HEK293 (cell line): ENCODE results near the gene TMEM167A.

Source experiments
- BCL11A ChIP-seq: fragments of 450-650 bp; formaldehyde crosslinking; IDR thresholded peaks from 2 replicates; pipeline ENCODE4 v1.5.1; 2016; ENCODE audit warnings: low read depth, missing biosample characterization, missing genetic modification characterization
- CTCF ChIP-seq: fragments of 450-650 bp; formaldehyde crosslinking; IDR thresholded peaks from 2 replicates; pipeline ENCODE4 v1.5.1; 2016; ENCODE audit warnings: missing biosample characterization, missing genetic modification characterization
- GLI4 ChIP-seq: fragments of 450-650 bp; formaldehyde crosslinking; IDR thresholded peaks from 2 replicates; pipeline ENCODE4 v1.5.1; 2016; ENCODE audit warnings: missing biosample characterization, missing genetic modification characterization
- GLIS1 ChIP-seq: fragments of 450-650 bp; formaldehyde crosslinking; IDR thresholded peaks from 2 replicates; pipeline ENCODE4 v1.5.1; 2016; ENCODE audit warnings: missing biosample characterization, missing genetic modification characterization
- KLF1 ChIP-seq: fragments of 450-650 bp; formaldehyde crosslinking; IDR thresholded peaks from 2 replicates; pipeline ENCODE4 v1.5.1; 2016; ENCODE audit warnings: missing biosample characterization, missing genetic modification characterization
- KLF17 ChIP-seq: fragments of 450-650 bp; formaldehyde crosslinking; IDR thresholded peaks from 2 replicates; pipeline ENCODE4 v1.5.1; 2016; ENCODE audit warnings: missing biosample characterization, missing genetic modification characterization
- KLF8 ChIP-seq: fragments of 450-650 bp; formaldehyde crosslinking; IDR thresholded peaks from 2 replicates; pipeline ENCODE4 v1.5.1; 2016; ENCODE audit warnings: missing biosample characterization, missing genetic modification characterization
- KLF9 ChIP-seq: fragments of 450-650 bp; formaldehyde crosslinking; IDR thresholded peaks from 2 replicates; pipeline ENCODE4 v1.5.1; 2016; ENCODE audit warnings: missing biosample characterization, missing genetic modification characterization, low read depth
- PBX3 ChIP-seq: sonication (generic); formaldehyde crosslinking; IDR thresholded peaks from 2 replicates; pipeline ENCODE4 v1.8.1; 2022; ENCODE audit warnings: mild to moderate bottlenecking, moderate library complexity, missing genetic modification reagents
- PRDM1 ChIP-seq: fragments of 450-650 bp; formaldehyde crosslinking; IDR thresholded peaks from 2 replicates; pipeline ENCODE4; 2016; ENCODE audit warnings: missing biosample characterization, missing genetic modification characterization
- RBAK ChIP-seq: fragments of 450-650 bp; formaldehyde crosslinking; IDR thresholded peaks from 2 replicates; pipeline ENCODE4 v1.5.1; 2016; ENCODE audit warnings: missing biosample characterization, missing genetic modification characterization
- SALL2 ChIP-seq: fragments of 450-650 bp; formaldehyde crosslinking; IDR thresholded peaks from 2 replicates; pipeline ENCODE4 v1.5.0; 2017; ENCODE audit warnings: missing biosample characterization, mild to moderate bottlenecking, missing genetic modification characterization, borderline replicate concordance
- SP7 ChIP-seq: fragments of 450-650 bp; formaldehyde crosslinking; IDR thresholded peaks from 2 replicates; pipeline ENCODE4 v1.5.1; 2016; ENCODE audit warnings: missing biosample characterization, missing genetic modification characterization
- WT1 ChIP-seq: fragments of 450-650 bp; formaldehyde crosslinking; IDR thresholded peaks from 2 replicates; pipeline ENCODE4 v1.5.1; 2016; ENCODE audit warnings: missing biosample characterization, missing genetic modification characterization
- ZBTB1 ChIP-seq: fragments of 450-650 bp; formaldehyde crosslinking; IDR thresholded peaks from 2 replicates; pipeline ENCODE4 v1.5.1; 2016; ENCODE audit warnings: missing biosample characterization, missing genetic modification characterization
- ZBTB26 ChIP-seq: fragments of 450-650 bp; formaldehyde crosslinking; optimal IDR thresholded peaks from 2 replicates; pipeline ENCODE3; 2016; ENCODE audit warnings: missing biosample characterization, mild to moderate bottlenecking, missing genetic modification characterization
- ZBTB8A ChIP-seq: fragments of 450-650 bp; formaldehyde crosslinking; IDR thresholded peaks from 2 replicates; pipeline ENCODE4 v1.5.1; 2016; ENCODE audit warnings: missing biosample characterization, missing genetic modification characterization
- ZNF112 ChIP-seq: fragments of 450-650 bp; formaldehyde crosslinking; IDR thresholded peaks from 2 replicates; pipeline ENCODE4 v1.5.0; 2017; ENCODE audit warnings: missing biosample characterization, missing genetic modification characterization
- ZNF169 ChIP-seq: fragments of 450-650 bp; formaldehyde crosslinking; IDR thresholded peaks from 2 replicates; pipeline ENCODE4 v1.5.1; 2016; ENCODE audit warnings: missing biosample characterization, missing genetic modification characterization
- ZNF174 ChIP-seq: fragments of 450-650 bp; formaldehyde crosslinking; IDR thresholded peaks from 2 replicates; pipeline ENCODE4 v1.5.0; 2017; ENCODE audit warnings: missing biosample characterization, mild to moderate bottlenecking, missing genetic modification characterization
- ZNF248 ChIP-seq: fragments of 450-650 bp; formaldehyde crosslinking; IDR thresholded peaks from 2 replicates; pipeline ENCODE4 v1.5.1; 2017; ENCODE audit warnings: missing biosample characterization, missing genetic modification characterization
- ZNF26 ChIP-seq: fragments of 450-650 bp; formaldehyde crosslinking; IDR thresholded peaks from 2 replicates; pipeline ENCODE4 v1.5.1; 2016; ENCODE audit warnings: missing biosample characterization, missing genetic modification characterization
- ZNF274 ChIP-seq, 2 experiments: fragments of 200-500 bp in 1 of 2; fragments of 450-650 bp in 1 of 2; sonication (Bioruptor generic) in 1 of 2; formaldehyde crosslinking in 1 of 2; IDR thresholded peaks; 2 replicates each; pipeline versions ENCODE4 v1.5.1 to v1.6.1; 2014 to 2016; ENCODE audit warnings: borderline replicate concordance in 1 of 2, inconsistent platforms in 1 of 2, low read length in 1 of 2, missing biosample characterization in 1 of 2, missing genetic modification characterization in 1 of 2
- ZNF280D ChIP-seq: fragments of 450-650 bp; formaldehyde crosslinking; IDR thresholded peaks from 2 replicates; pipeline ENCODE4 v1.5.1; 2016; ENCODE audit warnings: missing biosample characterization, missing genetic modification characterization
- ZNF311 ChIP-seq: fragments of 450-650 bp; formaldehyde crosslinking; IDR thresholded peaks from 2 replicates; pipeline ENCODE4 v1.5.1; 2017; ENCODE audit warnings: missing biosample characterization, missing genetic modification characterization, borderline replicate concordance
- ZNF354C ChIP-seq: fragments of 450-650 bp; formaldehyde crosslinking; IDR thresholded peaks from 2 replicates; pipeline ENCODE4 v1.5.1; 2016; ENCODE audit warnings: missing biosample characterization, missing genetic modification characterization, low read depth, borderline replicate concordance
- ZNF394 ChIP-seq: fragments of 450-650 bp; formaldehyde crosslinking; IDR thresholded peaks from 2 replicates; pipeline ENCODE4 v1.5.1; 2016; ENCODE audit warnings: missing biosample characterization, missing genetic modification characterization, mild to moderate bottlenecking, moderate library complexity, borderline replicate concordance
- ZNF416 ChIP-seq: fragments of 450-650 bp; formaldehyde crosslinking; IDR thresholded peaks from 2 replicates; pipeline ENCODE4 v1.5.1; 2016; ENCODE audit warnings: missing biosample characterization, missing genetic modification characterization
- ZNF558 ChIP-seq: fragments of 450-650 bp; formaldehyde crosslinking; IDR thresholded peaks from 2 replicates; pipeline ENCODE4 v1.5.1; 2016; ENCODE audit warnings: missing biosample characterization, missing genetic modification characterization
- ZNF624 ChIP-seq: fragments of 450-650 bp; formaldehyde crosslinking; IDR thresholded peaks from 2 replicates; pipeline ENCODE4 v1.5.1; 2017; ENCODE audit warnings: missing biosample characterization, missing genetic modification characterization
- ZNF707 ChIP-seq: fragments of 450-650 bp; formaldehyde crosslinking; IDR thresholded peaks from 2 replicates; pipeline ENCODE4 v1.5.1; 2016; ENCODE audit warnings: missing biosample characterization, missing genetic modification characterization
- ZNF768 ChIP-seq: fragments of 450-650 bp; formaldehyde crosslinking; IDR thresholded peaks from 2 replicates; pipeline ENCODE4 v1.5.1; 2018; ENCODE audit warnings: missing biosample characterization, mild to moderate bottlenecking, missing genetic modification characterization

Gene TMEM167A

GRCh38 chr5:83077662-83078261 lies 568 bp upstream of the TMEM167A start (continued):
- TF ChIP-seq ZNF280D (tag by site-specific recombination) (no peak), KLF1 (tag by site-specific recombination) (no peak), ZNF248 (tag by site-specific recombination) (no peak), KLF17 (tag by site-specific recombination) (no peak), ZNF416 (no peak), GLI4 (tag by site-specific recombination) (no peak), ZNF112 (tag by site-specific recombination) (no peak), KLF9 (no peak), ZNF311 (tag by site-specific recombination) (no peak), ZNF354C (tag by site-specific recombination) (no peak), ZNF26 (no peak), ZBTB8A (tag by site-specific recombination) (no peak), SP7 (tag by site-specific recombination) (no peak), ZNF768 (tag by site-specific recombination) (no peak), BCL11A (tag by site-specific recombination) (no peak), ZBTB1 (tag by site-specific recombination) (no peak), KLF8 (tag by site-specific recombination) (no peak), PBX3 (CRISPR knock-in tag) (no peak), SALL2 (tag by site-specific recombination) (no peak), GLIS1 (no peak), WT1 (no peak), ZNF169 (tag by site-specific recombination) (no peak), ZNF174 (tag by site-specific recombination) (no peak), CTCF (no peak), ZNF274 (IDR thresholded peaks at IDR 0.05; ENCODE audit: low read length) (no peak), ZNF274 (tag by site-specific recombination; IDR thresholded peaks at IDR 0.05; ENCODE audit: borderline replicate concordance) (no peak), ZNF394 (no peak), ZNF624 (tag by site-specific recombination) (no peak), ZNF558 (tag by site-specific recombination) (no peak), ZBTB26 (tag by site-specific recombination) (no peak), PRDM1 (tag by site-specific recombination) (no peak), ZNF707 (no peak), RBAK (tag by site-specific recombination) (no peak)
